Fibroblast of lung (primary cell): ENCODE measurements around the gene CLDN2.

ENCODE experiments used
- EZH2 ChIP-seq: IDR thresholded peaks from 2 replicates; pipeline ENCODE4 v1.5.1; 2012; ENCODE audit warnings: low read length, control low read depth, mild to moderate bottlenecking; ENCODE audit errors: missing control alignments
- TF ChIP-seq, protein P1 (sequence below), 2 donors: IDR thresholded peaks in 1 of 2; conservative IDR thresholded peaks in 1 of 2; 1 replicate in 1 of 2; 2 replicates in 1 of 2; pipeline ENCODE4 v1.5.1; 2011 to 2012; ENCODE audit warnings: low read length in 2 of 2, control low read depth in 1 of 2, inconsistent platforms in 1 of 2, low read depth in 1 of 2, mild to moderate bottlenecking in 1 of 2

GRCh38 chrX:106899841-106900240, 20.4 kb upstream of the CLDN2 start:
- TF ChIP-seq, protein P1, sequence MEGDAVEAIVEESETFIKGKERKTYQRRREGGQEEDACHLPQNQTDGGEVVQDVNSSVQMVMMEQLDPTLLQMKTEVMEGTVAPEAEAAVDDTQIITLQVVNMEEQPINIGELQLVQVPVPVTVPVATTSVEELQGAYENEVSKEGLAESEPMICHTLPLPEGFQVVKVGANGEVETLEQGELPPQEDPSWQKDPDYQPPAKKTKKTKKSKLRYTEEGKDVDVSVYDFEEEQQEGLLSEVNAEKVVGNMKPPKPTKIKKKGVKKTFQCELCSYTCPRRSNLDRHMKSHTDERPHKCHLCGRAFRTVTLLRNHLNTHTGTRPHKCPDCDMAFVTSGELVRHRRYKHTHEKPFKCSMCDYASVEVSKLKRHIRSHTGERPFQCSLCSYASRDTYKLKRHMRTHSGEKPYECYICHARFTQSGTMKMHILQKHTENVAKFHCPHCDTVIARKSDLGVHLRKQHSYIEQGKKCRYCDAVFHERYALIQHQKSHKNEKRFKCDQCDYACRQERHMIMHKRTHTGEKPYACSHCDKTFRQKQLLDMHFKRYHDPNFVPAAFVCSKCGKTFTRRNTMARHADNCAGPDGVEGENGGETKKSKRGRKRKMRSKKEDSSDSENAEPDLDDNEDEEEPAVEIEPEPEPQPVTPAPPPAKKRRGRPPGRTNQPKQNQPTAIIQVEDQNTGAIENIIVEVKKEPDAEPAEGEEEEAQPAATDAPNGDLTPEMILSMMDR (conservative IDR thresholded peaks at IDR 0.05 in 1 of 2, IDR thresholded peaks at IDR 0.05 in 1 of 2; ENCODE audit: low read depth in 1 of 2, low read length in 2 of 2), result no peak
- TF ChIP-seq EZH2, result no peak
